Measurements from ENCODE around the gene EXOC7. TPM values are rescaled to one million over a fixed set of nuclear protein-coding genes. Genes with fewer than 3 reads are reported as not detected.

The EXOC7 gene
- polyA plus RNA-seq, 10 donors = 63.9 to 103 (median 82.0) TPM

DNA sequence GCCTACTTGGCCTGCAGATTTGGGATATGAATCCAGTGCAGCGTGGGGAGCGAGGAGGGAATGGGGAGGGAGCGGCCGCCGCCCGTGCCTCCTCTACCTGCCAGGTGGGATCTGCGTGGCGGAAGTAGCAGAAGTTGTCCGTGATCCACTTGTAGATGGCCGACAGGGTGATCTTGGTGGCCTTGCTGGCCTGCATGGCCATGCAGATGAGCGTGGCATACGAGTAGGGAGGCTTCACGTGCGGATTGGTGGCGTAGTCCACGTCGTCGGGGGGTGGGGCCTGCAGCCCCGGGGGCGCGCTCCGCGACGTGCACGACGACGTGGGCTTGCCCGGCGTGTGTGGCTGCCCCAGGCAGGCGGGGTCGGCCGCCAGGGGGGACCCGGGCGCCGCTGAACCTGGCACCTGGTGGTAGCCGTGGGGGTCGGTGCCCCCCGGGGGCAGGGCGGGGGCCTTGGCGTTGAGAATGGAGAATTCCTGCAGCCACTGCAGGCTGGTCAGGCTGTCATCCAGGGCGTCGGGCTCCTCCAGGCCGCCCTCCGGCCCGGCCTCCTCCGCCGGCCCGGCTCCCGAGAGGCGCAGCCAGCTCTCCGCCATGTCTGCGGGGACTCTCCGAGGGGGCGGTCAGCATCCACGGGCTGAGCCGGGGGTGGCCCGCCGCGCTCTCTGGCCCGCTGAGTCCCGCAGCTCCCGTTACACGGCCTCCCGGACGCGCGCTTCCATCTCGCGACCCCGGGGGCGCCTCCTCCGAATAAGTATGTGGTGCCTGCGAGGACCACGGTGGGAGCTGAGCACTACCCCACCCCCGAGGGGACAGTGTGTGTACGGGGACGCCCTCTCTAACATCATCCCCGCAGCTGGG, 36.4 kb upstream of the EXOC7 start:
- DNase-seq = no peak

- DNase-seq = no peak
Measured at GRCh38 chr17:76138896-76139752, 35.5 kb upstream of the EXOC7 start.

DNA sequence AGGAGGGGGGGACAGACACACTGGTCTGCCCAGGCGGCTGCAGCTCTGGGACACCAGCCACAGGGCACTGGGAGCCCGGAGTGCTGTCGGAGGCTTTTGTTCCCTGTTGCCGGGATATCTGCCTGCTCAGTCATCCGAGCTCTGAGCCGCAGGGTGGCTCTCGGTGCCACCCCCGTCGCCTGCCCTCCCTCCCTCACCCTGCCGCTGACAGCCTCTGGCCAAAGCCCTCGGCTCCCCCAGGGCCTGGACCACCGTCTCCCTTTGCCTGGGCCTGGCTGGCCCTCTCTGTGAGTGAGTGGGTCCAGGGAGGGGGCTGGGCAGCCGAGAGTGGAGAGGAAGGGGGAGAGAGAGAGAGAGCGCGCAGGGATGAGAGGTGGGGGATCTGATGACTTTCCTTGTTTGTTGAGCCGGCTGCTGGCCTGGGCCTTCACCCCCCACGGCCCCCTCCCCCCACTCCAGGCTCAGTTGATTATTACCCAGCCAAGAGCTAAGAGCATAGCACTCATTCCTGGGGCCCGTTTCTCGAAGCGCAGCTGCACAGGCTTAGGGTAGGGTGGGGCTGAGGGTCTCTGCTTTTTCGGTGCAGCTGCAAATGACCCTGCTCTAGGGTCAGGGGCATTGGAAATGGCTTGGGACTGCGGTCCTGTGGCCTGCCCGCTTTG, 34.8 kb upstream of the EXOC7 start:
- DNase-seq = no peak

DNA sequence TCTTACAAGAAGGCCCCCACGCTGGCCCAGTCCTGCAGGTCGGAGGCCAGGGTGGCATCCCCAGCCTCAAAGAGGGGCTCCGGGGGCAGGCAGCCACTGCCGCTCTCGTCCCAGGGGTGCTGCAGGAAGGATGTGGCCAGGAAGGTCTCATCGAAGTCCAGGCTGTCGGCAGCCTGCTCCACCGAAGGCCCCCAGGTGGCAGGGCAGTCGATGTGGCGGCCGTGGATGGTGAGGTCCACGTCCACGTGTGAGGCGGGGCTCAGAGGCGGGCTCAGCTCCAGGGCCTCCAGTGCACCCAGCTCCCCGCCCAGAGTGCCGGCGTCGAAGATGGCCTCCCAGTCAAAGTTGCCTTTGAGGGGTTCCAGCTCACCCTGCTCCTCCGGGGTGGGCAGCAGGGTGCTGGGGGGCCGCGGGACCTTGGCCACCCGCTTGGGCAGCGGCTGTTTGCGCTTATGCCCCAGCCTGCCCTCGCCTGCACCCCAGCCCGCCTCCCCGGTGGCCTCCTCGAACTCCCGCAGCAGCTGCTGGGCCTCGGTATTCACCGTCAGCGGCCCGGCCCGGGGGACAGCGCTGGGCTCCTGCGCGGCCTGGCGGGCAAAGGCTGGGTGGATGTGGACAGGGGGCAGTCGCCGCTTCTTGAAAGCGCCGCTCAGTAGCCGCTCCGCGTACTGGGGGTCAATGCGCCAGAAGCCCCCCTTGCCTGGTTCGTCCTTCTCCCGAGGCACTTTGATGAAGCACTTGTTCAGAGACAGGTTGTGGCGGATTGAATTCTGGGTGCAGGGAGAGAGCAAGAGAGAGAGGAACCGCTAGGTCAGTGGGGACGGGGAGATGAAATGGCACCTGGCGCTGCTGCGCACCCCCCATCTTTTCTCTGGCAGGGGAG, 34.0 kb upstream of the EXOC7 start:
- DNase-seq = no peak

GRCh38 chr17:76137001-76137350, 33.4 kb upstream of the EXOC7 start:
- no peak for DNase-seq

DNA sequence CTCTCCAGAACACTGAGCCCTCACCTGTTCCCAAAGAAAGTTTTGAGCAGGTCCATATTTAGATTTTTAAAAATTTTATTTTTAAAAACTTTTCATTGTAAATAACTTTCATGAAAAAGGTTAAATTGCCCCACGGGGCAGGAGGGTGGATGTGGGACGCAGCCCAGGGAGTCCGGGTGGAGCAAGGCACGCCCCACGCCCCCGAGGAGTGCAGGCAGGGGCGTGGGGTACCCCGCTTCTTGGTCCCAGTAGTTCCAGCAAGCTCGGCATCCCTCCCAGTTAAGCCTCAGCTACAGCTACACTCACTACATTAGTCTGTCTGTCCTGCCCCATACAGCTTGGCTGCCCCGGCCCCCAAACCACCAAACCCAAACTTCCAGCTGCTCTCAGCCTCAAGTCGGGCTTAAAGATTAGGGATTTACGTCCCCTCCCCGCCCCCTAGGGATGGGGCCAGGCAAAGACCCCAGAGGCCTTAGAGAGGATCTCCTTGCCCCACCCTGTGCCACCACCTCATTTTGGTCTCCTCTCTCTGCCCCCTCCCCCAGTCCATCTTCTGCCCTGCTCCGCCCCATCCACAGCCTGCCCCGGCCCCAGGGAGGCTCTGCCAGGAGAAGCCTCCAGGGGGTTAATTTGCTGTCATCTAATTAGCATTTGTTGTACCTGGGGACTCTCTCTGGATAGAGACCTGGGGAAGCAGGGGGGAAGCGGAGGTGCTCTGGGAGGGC, 32.9 kb upstream of the EXOC7 start:
- no peak for DNase-seq

DNA sequence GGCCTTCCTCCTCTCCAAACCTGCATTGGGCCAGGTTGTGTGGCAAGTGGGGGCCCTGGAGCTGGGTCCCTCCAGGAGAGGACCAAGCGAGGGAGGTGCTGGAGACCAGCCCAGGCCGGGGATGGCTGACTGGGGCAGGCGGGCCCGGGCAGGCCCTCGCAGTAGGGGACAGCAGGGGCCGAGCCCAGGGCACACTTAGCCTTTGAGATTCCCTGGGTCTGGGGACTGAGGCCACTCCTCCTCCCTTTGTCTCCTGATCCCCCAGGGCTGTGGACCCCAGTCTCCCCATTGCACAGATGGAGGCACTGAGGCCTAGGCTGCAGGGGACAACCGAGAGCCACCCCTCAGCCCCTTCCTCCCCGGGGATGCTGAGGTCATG, 32.2 kb upstream of the EXOC7 start:
- DNase-seq = no peak

GRCh38 chr17:76134911-76135809, 31.6 kb upstream of the EXOC7 start:
- DNase-seq = no peak

GRCh38 chr17:76132574-76133338, 29.2 kb upstream of the EXOC7 start:
- no peak for DNase-seq

GRCh38 chr17:76131692-76132573, 28.3 kb upstream of the EXOC7 start:
- no peak for DNase-seq

DNA sequence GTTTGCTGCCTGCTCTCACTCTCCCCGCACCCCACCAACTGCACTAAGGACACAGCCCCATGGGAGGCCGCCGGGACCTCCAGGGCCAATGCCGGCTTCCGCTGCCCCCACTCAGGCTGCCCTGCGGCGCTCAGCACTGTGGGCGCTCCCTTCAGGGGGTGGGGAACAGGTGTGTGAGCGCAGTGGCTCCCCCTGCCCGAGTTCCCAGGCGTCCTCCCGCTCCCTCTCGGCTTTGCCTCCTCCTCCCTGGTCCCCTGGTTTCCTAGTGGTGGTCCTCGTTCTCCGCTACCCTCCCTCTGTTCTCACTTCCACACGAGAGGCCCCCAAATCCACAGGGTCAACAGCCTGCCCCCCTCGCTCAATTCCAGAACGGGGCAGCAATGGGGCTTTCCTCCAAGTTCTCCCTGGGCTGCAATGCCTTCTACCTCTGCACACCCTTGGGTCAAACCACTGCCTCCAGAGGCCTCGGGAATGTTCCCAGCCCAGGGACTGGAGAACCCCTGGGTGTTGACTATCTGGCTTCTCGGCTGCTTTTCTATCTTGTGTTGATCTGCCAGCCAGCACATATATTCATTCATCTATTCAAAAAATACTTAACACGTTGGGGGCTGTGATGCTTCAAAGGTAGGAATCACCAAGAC, 27.6 kb upstream of the EXOC7 start:
- DNase-seq = no peak

DNA sequence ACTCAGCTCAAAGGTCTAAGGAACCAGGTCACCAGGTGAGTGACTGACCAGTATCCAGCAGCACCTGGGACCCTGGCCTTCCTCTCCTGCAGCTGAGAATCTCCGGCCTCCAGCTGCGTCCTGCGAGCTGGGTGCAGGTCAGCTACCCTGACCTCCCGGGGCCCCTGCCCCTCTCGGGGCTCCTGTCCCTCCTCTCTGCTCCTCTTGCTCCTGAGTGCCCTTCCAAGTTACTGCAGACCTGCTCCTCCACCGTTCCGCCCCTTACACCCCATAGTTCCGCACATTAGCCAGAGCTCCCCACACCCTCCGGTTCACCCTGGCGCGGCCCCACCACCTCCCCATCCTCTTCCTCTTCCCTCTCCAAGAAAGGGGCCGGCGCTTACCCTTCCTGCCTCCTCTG, 26.9 kb upstream of the EXOC7 start:
- DNase-seq = no peak

DNA sequence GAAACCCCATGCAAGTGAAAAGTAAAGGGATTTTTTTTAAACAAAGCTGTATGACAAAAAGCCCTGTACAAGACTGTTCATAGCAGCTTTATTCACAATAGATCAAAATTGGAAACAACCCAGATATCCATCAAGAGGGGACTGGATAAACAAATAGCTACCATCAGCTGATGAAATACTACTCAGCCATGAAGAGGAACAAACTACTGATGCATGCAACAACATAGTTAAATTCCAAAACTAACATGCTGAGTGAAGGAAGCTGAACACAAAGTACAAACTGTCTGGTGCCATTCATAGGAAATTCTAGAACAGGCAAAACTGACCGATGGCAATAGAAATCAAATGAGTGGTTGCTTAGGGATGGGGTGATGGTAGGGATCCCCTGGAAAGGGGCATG, 22.3 kb upstream of the EXOC7 start:
- DNase-seq = no peak

- no peak for DNase-seq
Measured at GRCh38 chr17:76125391-76125675, 21.7 kb upstream of the EXOC7 start.

GRCh38 chr17:76124582-76125390, 21.2 kb upstream of the EXOC7 start:
- DNase-seq = no peak

DNA sequence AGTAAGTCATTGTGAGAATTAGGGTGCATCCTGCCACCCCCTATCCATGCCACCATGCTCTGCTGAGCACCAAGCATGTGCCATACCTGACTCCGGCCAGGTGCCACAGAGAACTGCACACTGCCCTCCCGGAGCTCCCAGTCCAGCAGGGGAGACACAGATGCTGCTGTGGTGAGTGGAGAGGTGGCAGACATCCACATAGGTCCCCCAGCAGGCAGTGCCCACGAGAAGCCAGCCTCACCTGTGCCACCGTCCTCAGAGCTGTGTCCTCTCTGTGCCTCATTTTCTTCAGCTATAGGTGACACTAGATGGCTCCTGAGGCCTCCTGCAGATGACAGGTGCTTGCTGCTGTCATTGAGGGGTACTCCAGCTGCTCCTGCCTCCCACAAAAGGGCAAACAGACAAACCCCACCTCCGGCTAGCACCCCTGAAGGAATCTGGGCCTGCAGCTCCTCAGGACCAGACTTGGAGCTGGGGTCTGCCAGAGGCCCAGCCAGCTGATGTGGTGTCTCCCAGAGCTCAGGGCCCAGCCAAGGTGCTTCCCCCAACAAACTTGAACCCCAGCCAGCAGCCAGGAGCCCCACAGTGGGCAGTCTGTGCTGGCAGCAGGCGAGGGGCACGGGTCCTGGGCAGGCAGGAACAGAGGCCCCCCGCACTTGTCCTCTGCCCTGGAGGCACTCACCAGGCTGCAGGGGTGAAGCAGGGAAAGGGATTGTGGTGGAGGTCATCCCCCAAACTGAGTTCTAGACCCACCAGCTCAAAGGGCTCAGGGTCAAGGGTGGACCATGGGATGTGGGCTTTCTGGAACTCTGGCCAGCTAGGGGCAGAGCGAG, 20.4 kb upstream of the EXOC7 start:
- no peak for DNase-seq
